ENCODE data around the gene MDFIC2. TPM values are rescaled to one million over a fixed set of nuclear protein-coding genes. Genes with fewer than 3 reads are reported as not detected.
"Not testable (repeated sequence)": the region's sequence is repeated elsewhere in the genome, so short reads cannot be mapped to it uniquely, and the experiment has no call there.

The MDFIC2 gene
- total RNA-seq, 2 experiments from 2014 or later, result not detected

DNA sequence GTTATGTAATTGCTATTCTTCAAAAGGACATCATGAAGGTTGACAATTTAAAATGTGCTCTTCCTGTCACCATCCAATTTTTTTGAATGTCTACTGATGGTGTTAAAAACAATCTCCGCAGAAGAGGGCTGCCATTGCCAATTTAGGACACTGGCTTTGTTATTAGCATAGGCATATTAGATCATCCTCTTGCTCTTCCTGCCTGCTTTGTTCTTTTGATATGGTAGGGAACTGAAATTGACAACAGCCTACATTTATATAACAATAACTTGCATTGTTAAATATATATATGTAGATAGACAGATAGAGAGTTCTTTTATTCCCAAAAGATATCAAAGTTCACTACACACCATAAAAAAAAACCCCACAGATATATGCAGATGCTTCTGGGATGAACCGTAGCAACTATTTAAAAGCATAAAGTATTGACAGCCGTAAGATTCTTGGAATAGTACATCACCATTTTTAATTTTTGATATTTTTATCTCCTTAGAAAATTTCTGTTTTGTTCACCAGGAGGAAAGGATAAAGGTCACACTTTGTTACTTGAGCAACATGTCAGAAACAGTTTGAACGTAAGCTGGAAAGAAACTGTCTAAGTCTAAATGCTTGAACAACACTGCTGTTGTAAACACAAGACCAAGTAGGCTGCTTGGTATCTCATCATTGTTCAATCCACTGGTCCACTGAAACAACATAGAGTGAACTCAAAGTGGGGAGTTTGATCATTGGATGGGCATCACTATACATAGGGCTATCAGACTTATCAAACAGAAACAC lies 66.5 kb downstream of the MDFIC2 start:
- POLR2A ChIA-PET, result no interaction called here
- Mint-ChIP-seq H3K36me3 (no peaks in the 10 kb centered on the region), H3K4me3 (no peak overlapping the region), H3K27ac (no peak overlapping the region), H3K4me1 (no peaks in the 10 kb centered on the region), H3K9me3 (no peaks in the 10 kb centered on the region), H3K27me3 (no peaks in the 10 kb centered on the region)
- ATAC-seq (ENCODE audit: low read depth), result no peak
- DNase-seq, result no peak

DNA sequence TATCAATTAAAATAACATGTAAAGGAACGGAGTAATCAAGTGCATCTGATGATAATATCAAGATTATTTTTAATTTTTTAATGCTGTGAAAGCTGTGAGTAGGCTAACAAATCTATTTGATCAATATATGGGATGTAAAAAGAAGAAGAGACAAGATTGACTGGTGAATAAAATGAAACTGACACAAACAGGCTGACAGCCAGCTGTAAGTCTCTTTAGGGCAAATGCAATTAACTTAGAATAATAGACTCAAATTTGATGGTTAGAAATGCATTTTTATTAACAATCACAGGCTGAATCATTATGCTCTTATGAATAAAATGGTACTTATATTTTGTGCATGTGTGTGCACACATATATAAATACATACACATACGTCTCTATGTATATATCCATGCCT lies 68.0 kb downstream of the MDFIC2 start:
- Mint-ChIP-seq H3K27me3 (no peaks in the 10 kb centered on the region), H3K27ac (no peak overlapping the region), H3K9me3 (no peaks in the 10 kb centered on the region), H3K36me3 (no peaks in the 10 kb centered on the region), H3K4me3 (no peak overlapping the region), H3K4me1 (no peaks in the 10 kb centered on the region)
- ATAC-seq (ENCODE audit: low read depth) (no peak), DNase-seq (no peak)
- POLR2A ChIA-PET, result no interaction called here

DNA sequence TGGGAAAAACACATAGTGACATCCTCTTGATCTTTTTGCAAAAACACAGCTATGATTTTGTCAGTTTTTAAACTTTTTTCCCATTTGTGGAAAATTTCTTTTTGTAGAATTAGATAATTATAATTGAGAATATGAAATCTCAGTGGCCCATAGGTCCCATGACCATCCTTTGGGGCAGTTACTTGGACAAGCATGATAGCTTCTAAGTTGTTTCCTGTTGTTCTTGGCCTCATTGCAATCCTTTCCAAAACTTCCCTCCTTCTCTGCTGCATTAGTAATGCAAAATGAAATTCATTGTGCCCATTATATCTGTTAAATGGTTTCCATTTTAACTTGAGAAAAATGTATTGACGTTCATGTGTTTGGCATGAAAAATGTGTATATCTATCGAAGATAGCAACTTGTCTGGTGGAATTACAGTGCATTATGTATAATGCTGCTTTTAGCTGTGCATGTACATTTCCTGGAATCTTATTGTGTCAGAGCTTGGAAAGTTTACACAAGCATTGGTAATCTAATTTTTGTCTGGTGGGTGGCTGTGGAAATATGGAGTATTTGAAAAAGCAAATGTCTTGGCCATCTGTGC lies 70.0 kb downstream of the MDFIC2 start:
- POLR2A ChIA-PET, result no interaction called here
- Mint-ChIP-seq H3K9me3 (no peaks in the 10 kb centered on the region), H3K36me3 (no peaks in the 10 kb centered on the region), H3K4me1 (no peaks in the 10 kb centered on the region), H3K27ac (no peak overlapping the region), H3K4me3 (no peak overlapping the region), H3K27me3 (no peaks in the 10 kb centered on the region)
- no peak for DNase-seq
- ATAC-seq (ENCODE audit: low read depth), result no peak

GRCh38 chr3:70233812-70234211 lies 78.6 kb downstream of the MDFIC2 start:
- no peaks in the 10 kb centered on the region for H3K4me1 Mint-ChIP-seq
- DNase-seq (no peak), ATAC-seq (ENCODE audit: low read depth) (no peak)
- POLR2A ChIA-PET, result no interaction called here
- no peaks in the 10 kb centered on the region for H3K9me3 Mint-ChIP-seq
- no peaks in the 10 kb centered on the region for H3K36me3 Mint-ChIP-seq
- H3K27ac Mint-ChIP-seq, result no peak overlapping the region
- no peak overlapping the region for H3K4me3 Mint-ChIP-seq
- H3K27me3 Mint-ChIP-seq, result no peaks in the 10 kb centered on the region

GRCh38 chr3:70233112-70233511 lies 79.3 kb downstream of the MDFIC2 start:
- DNase-seq, result no peak

DNA sequence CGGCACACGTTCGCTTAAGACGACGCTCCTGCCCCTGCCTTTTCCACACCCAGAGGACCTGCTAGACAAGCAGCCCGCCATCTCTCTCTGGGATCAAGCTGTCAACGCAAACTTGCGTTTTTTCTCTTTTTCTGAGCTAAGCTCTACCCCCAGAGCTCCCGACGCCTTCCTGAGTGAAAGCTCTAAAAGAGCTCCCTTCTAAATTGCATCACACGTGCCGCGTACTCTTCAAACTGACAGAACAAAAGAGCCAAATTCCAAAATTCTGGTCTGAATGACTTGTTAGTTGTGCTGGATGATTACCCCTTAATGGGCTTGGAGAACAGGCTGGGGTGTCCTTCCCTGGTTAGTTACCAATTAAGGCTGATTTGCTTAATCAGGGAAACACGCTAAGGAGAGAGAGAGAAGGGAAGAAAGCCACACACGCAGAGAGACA lies 81.2 kb downstream of the MDFIC2 start:
- no peak for DNase-seq
- POLR2A ChIA-PET, result no interaction called here
- Mint-ChIP-seq H3K27ac (no peak overlapping the region), H3K27me3 (no peaks in the 10 kb centered on the region), H3K4me3 (no peak overlapping the region), H3K4me1 (no peaks in the 10 kb centered on the region), H3K9me3 (no peaks in the 10 kb centered on the region), H3K36me3 (no peaks in the 10 kb centered on the region)
- no peak for ATAC-seq (ENCODE audit: low read depth)

More at GRCh38 chr3:70233112-70233511, 79.3 kb downstream of the MDFIC2 start:
- no peak for ATAC-seq (ENCODE audit: low read depth)
- POLR2A ChIA-PET, result no interaction called here
- Mint-ChIP-seq H3K27ac (no peak overlapping the region), H3K4me3 (no peak overlapping the region), H3K27me3 (no peaks in the 10 kb centered on the region), H3K4me1 (no peaks in the 10 kb centered on the region), H3K9me3 (no peaks in the 10 kb centered on the region), H3K36me3 (no peaks in the 10 kb centered on the region)

DNA sequence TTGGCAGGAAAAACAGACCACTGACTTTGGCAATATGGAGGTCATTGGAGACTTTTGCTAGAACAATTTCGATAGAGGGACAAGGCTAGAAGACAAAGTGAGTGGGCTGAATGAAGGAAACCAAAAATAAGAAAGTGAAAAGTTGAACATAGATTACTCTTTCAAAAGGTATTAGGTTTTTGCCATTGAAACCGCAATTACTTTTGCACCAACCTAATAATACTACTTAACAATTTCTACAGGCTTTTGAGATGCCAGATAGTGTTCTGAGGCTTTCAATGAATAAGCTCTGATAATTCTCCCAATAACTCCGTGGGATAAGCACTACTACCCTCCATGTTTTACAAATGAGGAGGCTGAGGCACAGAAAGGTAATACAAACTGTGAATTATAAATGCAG lies 85.0 kb downstream of the MDFIC2 start:
- Mint-ChIP-seq H3K27ac (no peak overlapping the region), H3K36me3 (no peaks in the 10 kb centered on the region), H3K4me1 (no peaks in the 10 kb centered on the region), H3K4me3 (no peak overlapping the region), H3K9me3 (no peaks in the 10 kb centered on the region), H3K27me3 (peaks cover 1% of the 10 kb centered on the region)
- ATAC-seq (ENCODE audit: low read depth), result no peak
- DNase-seq, result no peak
- POLR2A ChIA-PET, result interaction anchor here (0.5 kb wide), 1 partner anchor 98 kb away, joined by 3 read pairs; no protein-coding TSS in a partner anchor

- H3K36me3 Mint-ChIP-seq, result no peaks in the 10 kb centered on the region
- H3K4me1 Mint-ChIP-seq, result no peaks in the 10 kb centered on the region
- no peaks in the 10 kb centered on the region for H3K9me3 Mint-ChIP-seq
- POLR2A ChIA-PET, result no interaction called here
- no peak for DNase-seq
- no peak for ATAC-seq (ENCODE audit: low read depth)
- peaks cover 6% of the 10 kb centered on the region for H3K27me3 Mint-ChIP-seq
- no peak overlapping the region for H3K4me3 Mint-ChIP-seq
- H3K27ac Mint-ChIP-seq, result no peak overlapping the region
These were observed 87.3 kb downstream of the MDFIC2 start for GRCh38 chr3:70225146-70225545.

DNA sequence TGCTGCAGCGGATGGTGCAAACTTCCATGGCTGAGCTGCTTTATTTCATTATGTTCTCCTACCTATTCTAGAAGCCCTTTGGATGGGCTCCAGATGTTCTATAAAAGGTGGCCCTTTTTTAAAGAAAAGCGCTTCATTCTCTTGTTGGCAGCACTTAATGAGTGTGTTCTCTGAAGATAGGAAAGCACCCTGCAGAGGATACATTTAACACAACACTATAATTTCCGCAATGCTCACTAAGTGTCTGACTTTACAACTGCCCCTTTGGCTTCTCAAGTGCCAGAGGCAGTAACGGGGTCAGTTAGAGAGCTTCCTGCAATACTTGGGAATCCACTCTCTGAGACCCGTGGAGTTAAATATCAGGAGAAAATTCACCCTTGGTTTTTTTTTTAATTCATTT lies 88.1 kb downstream of the MDFIC2 start:
- H3K4me3 Mint-ChIP-seq, result no peak overlapping the region
- no peaks in the 10 kb centered on the region for H3K9me3 Mint-ChIP-seq

GRCh38 chr3:70218471-70218870 lies 94.0 kb downstream of the MDFIC2 start:
- Mint-ChIP-seq H3K9me3 (no peaks in the 10 kb centered on the region), H3K4me1 (no peaks in the 10 kb centered on the region), H3K27me3 (peaks cover 7% of the 10 kb centered on the region), H3K27ac (no peak overlapping the region), H3K36me3 (no peaks in the 10 kb centered on the region), H3K4me3 (no peak overlapping the region)
- POLR2A ChIA-PET, result no interaction called here
- ATAC-seq (ENCODE audit: low read depth), result no peak
- no peak for DNase-seq

More for the DNA sequence above, 88.1 kb downstream of the MDFIC2 start:
- ATAC-seq (ENCODE audit: low read depth), result no peak
- no peak for DNase-seq
- POLR2A ChIA-PET, result no interaction called here
- Mint-ChIP-seq H3K27me3 (peaks cover 6% of the 10 kb centered on the region), H3K4me1 (no peaks in the 10 kb centered on the region), H3K27ac (no peak overlapping the region), H3K36me3 (no peaks in the 10 kb centered on the region)

DNA sequence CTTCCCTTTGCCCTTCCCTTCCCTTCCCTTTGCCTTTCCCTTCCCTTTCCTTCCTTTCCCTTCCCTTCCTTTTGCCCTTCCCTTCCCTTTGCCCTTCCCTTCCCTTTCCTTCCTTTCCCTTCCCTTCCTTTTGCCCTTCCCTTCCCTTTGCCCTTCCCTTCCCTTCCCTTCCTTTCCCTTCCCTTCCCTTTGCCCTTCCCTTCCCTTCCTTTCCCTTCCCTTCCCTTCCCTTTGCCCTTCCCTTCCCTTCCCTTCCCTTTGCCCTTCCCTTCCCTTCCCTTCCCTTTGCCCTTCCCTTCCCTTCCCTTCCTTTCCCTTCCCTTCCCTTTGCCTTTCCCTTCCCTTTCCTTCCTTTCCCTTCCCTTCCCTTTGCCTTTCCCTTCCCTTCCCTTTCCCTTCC lies 101.2 kb downstream of the MDFIC2 start:
- POLR2A ChIA-PET; H3K27me3 Mint-ChIP-seq; H3K4me3 Mint-ChIP-seq; ATAC-seq (ENCODE audit: low read depth); H3K27ac Mint-ChIP-seq; DNase-seq; H3K4me1 Mint-ChIP-seq; H3K36me3 Mint-ChIP-seq; H3K9me3 Mint-ChIP-seq: not testable (repeated sequence)

DNA sequence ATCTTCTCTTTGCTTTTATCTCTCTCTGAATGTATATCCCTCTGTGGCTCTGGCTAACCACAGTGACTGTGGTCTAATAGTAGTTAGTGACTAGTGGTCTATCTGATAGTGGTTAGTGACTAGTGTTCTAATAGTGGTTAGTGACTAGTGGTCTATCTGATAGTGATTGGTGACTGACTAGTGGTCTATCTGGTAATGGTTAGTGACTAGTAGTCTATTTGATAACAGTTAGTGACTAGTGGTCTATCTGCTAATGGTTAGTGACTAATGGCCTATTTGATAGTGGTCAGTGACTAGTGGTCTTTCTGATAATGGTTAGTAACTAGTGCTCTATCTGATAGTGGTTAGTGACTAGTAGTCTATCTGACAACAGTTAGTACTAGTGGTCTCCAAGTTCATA lies 110.5 kb downstream of the MDFIC2 start:
- H3K4me3 Mint-ChIP-seq, result no peak overlapping the region
- H3K36me3 Mint-ChIP-seq, result no peaks in the 10 kb centered on the region
- peaks cover 4% of the 10 kb centered on the region for H3K27me3 Mint-ChIP-seq
- POLR2A ChIA-PET, result no interaction called here
- no peak for DNase-seq
- H3K9me3 Mint-ChIP-seq, result no peaks in the 10 kb centered on the region
- H3K27ac Mint-ChIP-seq, result no peak overlapping the region
- H3K4me1 Mint-ChIP-seq, result no peaks in the 10 kb centered on the region
- ATAC-seq (ENCODE audit: low read depth), result no peak

GRCh38 chr3:70189884-70190473 lies 122.5 kb downstream of the MDFIC2 start:
- DNase-seq, result no peak
- no peaks in the 10 kb centered on the region for H3K27me3 Mint-ChIP-seq
- ATAC-seq (ENCODE audit: low read depth), result no peak
- no peaks in the 10 kb centered on the region for H3K9me3 Mint-ChIP-seq
- no peak overlapping the region for H3K27ac Mint-ChIP-seq
- no peak overlapping the region for H3K4me3 Mint-ChIP-seq
- POLR2A ChIA-PET, result no interaction called here
- no peaks in the 10 kb centered on the region for H3K4me1 Mint-ChIP-seq
- no peaks in the 10 kb centered on the region for H3K36me3 Mint-ChIP-seq

DNA sequence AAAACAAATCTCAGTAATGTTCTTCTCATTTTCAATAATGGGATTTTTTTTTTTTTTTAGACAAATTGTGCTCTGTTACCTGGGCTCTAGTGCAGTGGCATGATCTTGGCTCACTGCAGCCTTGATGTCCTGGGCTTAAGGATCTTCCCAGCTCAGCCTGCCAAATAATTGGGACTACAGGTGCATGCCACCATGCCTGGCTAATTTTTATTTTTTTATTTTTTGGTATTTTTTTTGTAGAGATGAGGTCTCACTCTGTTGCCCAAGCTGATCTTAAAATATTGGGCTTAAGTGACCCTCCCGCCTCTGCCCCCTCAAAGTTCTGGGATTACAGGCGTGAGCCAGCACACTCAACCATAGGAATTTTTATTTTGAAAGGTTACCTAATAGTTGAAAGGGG lies 126.2 kb downstream of the MDFIC2 start:
- H3K36me3 Mint-ChIP-seq, result no peaks in the 10 kb centered on the region
- no peaks in the 10 kb centered on the region for H3K4me1 Mint-ChIP-seq
- H3K4me3 Mint-ChIP-seq, result no peak overlapping the region
- POLR2A ChIA-PET, result no interaction called here
- ATAC-seq (ENCODE audit: low read depth) (no peak), DNase-seq (no peak)
- no peaks in the 10 kb centered on the region for H3K27me3 Mint-ChIP-seq
- H3K9me3 Mint-ChIP-seq, result no peaks in the 10 kb centered on the region
- H3K27ac Mint-ChIP-seq, result no peak overlapping the region

All from activated naive CD8-positive, alpha-beta T cell treated with anti-CD3 and anti-CD28 coated beads, Interleukin-2, amount 10 ng/mL, durations not matched to agents 7 days and 5 days (primary cell).